Colonic mucosa (tissue), 4 donors: ENCODE measurements around the gene ACTA2. TPM values are rescaled to one million over a fixed set of nuclear protein-coding genes. Genes with fewer than 3 reads are reported as not detected.

Source experiments
- DNase-seq: peaks from one replicate; pipeline ENCODE4 v3.0.0-alpha.2; 2020
- H3K27ac ChIP-seq: fragments of 200-600 bp; one replicate; pipeline ENCODE4 v1.8.0; 2021
- H3K27me3 ChIP-seq: fragments of 200-600 bp; one replicate; pipeline ENCODE4 v1.8.0; 2021
- H3K36me3 ChIP-seq: fragments of 200-600 bp; one replicate; pipeline ENCODE4 v1.8.0; 2021
- H3K4me1 ChIP-seq: fragments of 200-600 bp; one replicate; pipeline ENCODE4 v1.8.0; 2021; ENCODE audit warnings: mild to moderate bottlenecking
- H3K4me3 ChIP-seq: fragments of 200-600 bp; one replicate; pipeline ENCODE4 v1.8.0; 2021
- H3K9ac ChIP-seq, 2 donors: one replicate each; pipeline ENCODE4 v1.7.0; 2013; ENCODE audit warnings: control low read depth in 2 of 2, low read depth in 2 of 2, low read length in 2 of 2
- H3K9me3 ChIP-seq: fragments of 200-600 bp; one replicate; pipeline ENCODE4 v1.8.0; 2021
- CTCF ChIP-seq: fragments of 200-600 bp; IDR thresholded peaks from one replicate; pipeline ENCODE4 v1.8.0; 2022; ENCODE audit warnings: antibody characterized with exemption, mild to moderate bottlenecking
- intact Hi-C: fragments of 100-400 bp; cut with DNase I; formaldehyde crosslinking; loops from one replicate; pipeline ENCODE4 v1.14.1; 2022
- total RNA-seq, 2 donors: library from RNA; stranded (reverse); fragmentation: NEBNext Ultra II Directional in 1 of 2; extraction: Animal tissue kit (Norgen Biotek cat#: 25700) in 1 of 2; gene quantifications; one replicate each; pipeline ENCODE4 v1.2.1, GENCODE V29; 2021
- donor health status: healthy.
- donor health status: DM: no; HTN: no; CAD: no.
- donor health status: DM: no; HTN: no; CAD: no.

Gene ACTA2
- total RNA-seq, 2 donors from 2014 or later, result 88.3 to 265 TPM

- Histone ChIP-seq H3K27ac (no peak overlapping the region), H3K27me3 (no peaks in the 10 kb centered on the region), H3K4me1 (no peaks in the 10 kb centered on the region), H3K9me3 (no peaks in the 10 kb centered on the region), H3K36me3 (no peaks in the 10 kb centered on the region), H3K9ac (no peak overlapping the region), H3K4me3 (no peak overlapping the region)
- TF ChIP-seq CTCF, result no peak
- intact Hi-C loops, result no loop called here
- no peak for DNase-seq
These were observed 41.5 kb downstream of the ACTA2 start for GRCh38 chr10:88911116-88911515.

- Histone ChIP-seq H3K36me3 (no peaks in the 10 kb centered on the region), H3K9ac (no peak overlapping the region), H3K27me3 (no peaks in the 10 kb centered on the region), H3K27ac (no peak overlapping the region), H3K4me1 (no peaks in the 10 kb centered on the region), H3K9me3 (no peaks in the 10 kb centered on the region), H3K4me3 (no peak overlapping the region)
- no peak for DNase-seq
- no peak for TF ChIP-seq CTCF
- intact Hi-C loops, result no loop called here
These were observed 44.4 kb downstream of the ACTA2 start for GRCh38 chr10:88908194-88908593.

- TF ChIP-seq CTCF, result no peak
- Histone ChIP-seq H3K27me3 (no peaks in the 10 kb centered on the region), H3K36me3 (no peaks in the 10 kb centered on the region), H3K4me1 (no peaks in the 10 kb centered on the region), H3K27ac (no peak overlapping the region), H3K4me3 (no peak overlapping the region), H3K9ac (no peak overlapping the region), H3K9me3 (no peaks in the 10 kb centered on the region)
- intact Hi-C loops, result no loop called here
- no peak for DNase-seq
These were observed 45.7 kb downstream of the ACTA2 start for GRCh38 chr10:88906921-88907320.

GRCh38 chr10:88903715-88904114 lies 48.9 kb downstream of the ACTA2 start:
- TF ChIP-seq CTCF, result no peak
- intact Hi-C loops, result no loop called here
- Histone ChIP-seq H3K27me3 (no peaks in the 10 kb centered on the region), H3K4me3 (no peak overlapping the region), H3K36me3 (no peaks in the 10 kb centered on the region), H3K27ac (peak overlapping the region; percentile 76), H3K9ac (peak overlapping the region in 1 of 2 donors; percentile 24), H3K9me3 (no peaks in the 10 kb centered on the region), H3K4me1 (peaks cover 5% of the 10 kb centered on the region)
- DNase-seq, result peak; percentile 71

GRCh38 chr10:88901984-88902789 lies 50.4 kb downstream of the ACTA2 start:
- no peaks in the 10 kb centered on the region for H3K36me3 ChIP-seq

More at GRCh38 chr10:88901984-88902789, 50.4 kb downstream of the ACTA2 start:
- intact Hi-C loops, result no loop called here
- Histone ChIP-seq H3K4me3 (no peak overlapping the region), H3K4me1 (peaks cover 8% of the 10 kb centered on the region), H3K9ac (no peak overlapping the region), H3K27ac (peak overlapping the region; percentile 76), H3K27me3 (no peaks in the 10 kb centered on the region), H3K9me3 (no peaks in the 10 kb centered on the region)
- no peak for TF ChIP-seq CTCF
- no peak for DNase-seq
